Hepatocyte (in vitro differentiated cells): ENCODE data around the gene PCNA. TPM values are rescaled to one million over a fixed set of nuclear protein-coding genes. Genes with fewer than 3 reads are reported as not detected.

Experiments
- DNase-seq: peaks from one replicate; pipeline ENCODE4 v3.0.0-alpha.2; 2016; ENCODE audit warnings: low spot score
- H2AFZ ChIP-seq: fragments of 200-600 bp; sonication (generic); 2 replicates; pipeline ENCODE4 v1.6.0; 2016; ENCODE audit warnings: antibody characterized with exemption, mild to moderate bottlenecking
- H3K27ac ChIP-seq: fragments of 200-600 bp; sonication (generic); 2 replicates; pipeline ENCODE4 v1.5.1; 2016; ENCODE audit warnings: mild to moderate bottlenecking
- H3K27me3 ChIP-seq: fragments of 200-600 bp; sonication (generic); 2 replicates; pipeline ENCODE4 v1.6.1; 2016
- H3K36me3 ChIP-seq: fragments of 200-600 bp; sonication (generic); replicated peaks from 2 replicates; pipeline ENCODE4 v1.5.1; 2016; ENCODE audit warnings: low read depth; ENCODE audit not compliant: insufficient read depth
- H3K4me1 ChIP-seq: fragments of 200-600 bp; sonication (generic); 2 replicates; pipeline ENCODE4 v1.5.1; 2016; ENCODE audit warnings: mild to moderate bottlenecking, moderate library complexity; ENCODE audit not compliant: insufficient read depth
- H3K4me2 ChIP-seq: fragments of 200-600 bp; sonication (generic); 2 replicates; pipeline ENCODE4 v1.6.0; 2016
- H3K4me3 ChIP-seq: fragments of 200-600 bp; sonication (generic); 2 replicates; pipeline ENCODE4 v1.5.1; 2016; ENCODE audit warnings: mild to moderate bottlenecking
- H3K79me2 ChIP-seq: fragments of 200-600 bp; sonication (generic); 2 replicates; pipeline ENCODE4 v1.6.0; 2017; ENCODE audit warnings: mild to moderate bottlenecking
- H3K9me2 ChIP-seq: fragments of 200-600 bp; sonication (generic); replicated peaks from 2 replicates; pipeline ENCODE4 v1.6.0; 2017; ENCODE audit warnings: mild to moderate bottlenecking; ENCODE audit not compliant: insufficient read depth
- H3K9me3 ChIP-seq: fragments of 200-600 bp; sonication (generic); 2 replicates; pipeline ENCODE4 v1.5.1; 2016; ENCODE audit warnings: low read depth, mild to moderate bottlenecking
- H4K20me1 ChIP-seq: fragments of 200-600 bp; sonication (generic); 2 replicates; pipeline ENCODE4 v1.6.0; 2016; ENCODE audit warnings: mild to moderate bottlenecking; ENCODE audit not compliant: insufficient read depth, poor library complexity, severe bottlenecking
- CTCF ChIP-seq: fragments of 200-600 bp; sonication (generic); IDR thresholded peaks from 2 replicates; pipeline ENCODE4 v1.5.1; 2016; ENCODE audit warnings: antibody characterized with exemption, mild to moderate bottlenecking; ENCODE audit not compliant: poor library complexity
- EZH2 ChIP-seq: fragments of 200-600 bp; sonication (generic); IDR thresholded peaks from 2 replicates; pipeline ENCODE4 v1.6.1; 2016; ENCODE audit warnings: antibody characterized with exemption, mild to moderate bottlenecking, borderline replicate concordance
- EZH2phosphoT487 ChIP-seq: fragments of 200-600 bp; sonication (generic); IDR thresholded peaks from one replicate; pipeline ENCODE4 v1.6.1; 2018; ENCODE audit warnings: antibody characterized with exemption, mild to moderate bottlenecking, low read depth, moderate library complexity; ENCODE audit not compliant: unreplicated experiment, severe bottlenecking
- WGBS: methylation state at CpG from one replicate; pipeline ENCODE4 v1.1.6; 2016; ENCODE audit warnings: low lambda C conversion rate; ENCODE audit errors: missing lambda C conversion rate; 5-methylcytosine and 5-hydroxymethylcytosine counted together
- polyA plus RNA-seq: library from polyadenylated mRNA; unstranded; fragments of >200 nt; fragmentation: Nextera tagmentation; extraction: Ambion mirVana; gene quantifications from 2 replicates; pipeline ENCODE4 v1.2.1, GENCODE V29; 2016
- small RNA-seq: library from RNA; depleted of rRNA; stranded (forward); fragments of <200 nt; gene quantifications from one replicate; pipeline ENCODE3, GENCODE V24; 2014
- total RNA-seq: library from RNA; depleted of rRNA; stranded (reverse); fragments of >200 nt; gene quantifications from 2 replicates; pipeline ENCODE4 v1.2.3, GENCODE V29; 2014

The PCNA gene
- total and polyA plus RNA-seq, 2 experiments from 2014 or later: 38.0 to 85.6 TPM

DNA sequence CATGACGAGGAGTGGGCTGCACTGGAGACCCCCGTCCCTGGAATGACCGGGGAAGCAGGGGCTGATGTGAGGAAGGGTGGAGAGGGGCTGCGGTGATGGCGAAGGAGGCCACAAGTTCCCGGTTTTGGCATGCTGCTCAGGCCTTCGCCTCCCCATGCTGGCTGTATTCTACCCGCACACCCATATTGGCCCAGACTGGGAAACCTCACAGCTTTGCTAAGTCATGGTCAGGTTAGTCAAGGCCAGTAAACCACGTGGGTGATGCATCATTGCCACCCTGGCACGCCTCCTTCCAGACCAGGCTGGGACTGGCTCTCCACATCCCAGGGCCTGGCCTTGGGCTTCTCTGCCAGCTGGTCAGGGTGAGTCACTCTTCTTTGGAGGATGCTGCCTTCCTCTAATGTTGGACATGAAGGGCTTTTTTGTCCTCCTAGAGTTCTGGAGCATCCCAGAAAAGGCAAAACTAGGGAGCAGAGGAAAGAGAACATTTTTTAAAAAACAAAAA, 53.8 kb downstream of the PCNA start:
- Histone ChIP-seq H3K4me3 (no peak overlapping the region), H3K4me2 (no peak overlapping the region), H3K4me1 (no peaks in the 10 kb centered on the region), H2AFZ (no peak overlapping the region), H4K20me1 (no peaks in the 10 kb centered on the region), H3K27me3 (no peaks in the 10 kb centered on the region), H3K79me2 (no peaks in the 10 kb centered on the region), H3K27ac (no peak overlapping the region), H3K9me3 (no peaks in the 10 kb centered on the region), H3K36me3 (no peaks in the 10 kb centered on the region), H3K9me2 (no peaks in the 10 kb centered on the region)
- no peak for TF ChIP-seq EZH2phosphoT487
- TF ChIP-seq CTCF: no peak
- TF ChIP-seq EZH2: no peak
- WGBS: 94% methylated on average over 10 of the region's 10 CpGs
- DNase-seq: no peak

DNA sequence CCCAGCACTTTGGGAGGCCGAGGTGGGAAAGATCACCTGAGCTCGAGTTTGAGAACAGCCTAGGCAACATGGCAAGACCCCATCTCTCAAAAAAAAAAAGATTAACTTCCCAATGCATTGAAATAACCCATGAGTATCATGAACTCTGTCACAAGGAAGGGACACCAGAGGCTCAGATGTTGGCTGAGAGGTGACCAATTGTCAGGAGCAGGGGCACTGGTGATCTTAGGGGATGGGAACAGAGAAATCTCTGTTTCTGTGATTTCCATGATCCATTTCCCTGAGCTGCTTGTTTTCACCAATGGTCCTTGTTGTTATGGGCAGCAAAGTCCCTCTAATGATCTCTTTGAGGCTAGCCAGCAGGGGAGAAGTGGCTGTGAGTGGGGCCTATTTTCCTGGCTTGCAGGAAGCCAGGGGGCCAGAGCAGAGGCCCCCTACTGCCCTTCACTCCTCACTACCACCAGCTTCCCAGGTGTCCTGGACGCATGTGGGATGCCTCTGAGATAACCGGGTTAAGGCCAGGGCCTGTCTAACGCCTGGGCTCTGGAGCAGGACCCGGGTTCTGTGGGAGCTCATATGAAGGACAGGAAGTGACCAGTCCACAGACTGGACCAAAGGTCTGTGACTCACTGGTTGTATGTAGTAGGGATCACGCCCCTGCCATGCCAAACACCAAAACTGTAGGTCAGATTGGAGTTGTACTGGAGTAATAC, 54.4 kb downstream of the PCNA start:
- Histone ChIP-seq H3K9me3 (no peaks in the 10 kb centered on the region), H3K36me3 (no peaks in the 10 kb centered on the region), H4K20me1 (no peaks in the 10 kb centered on the region), H3K9me2 (no peaks in the 10 kb centered on the region), H3K4me3 (no peak overlapping the region), H3K27ac (no peak overlapping the region), H3K4me1 (no peaks in the 10 kb centered on the region), H3K27me3 (no peaks in the 10 kb centered on the region), H3K4me2 (no peak overlapping the region), H2AFZ (no peak overlapping the region), H3K79me2 (no peaks in the 10 kb centered on the region)
- no peak for TF ChIP-seq EZH2phosphoT487
- no peak for DNase-seq
- 86% methylated on average over 7 of the region's 7 CpGs for WGBS

Small RNA genes within 50 kb of the gene (small RNA-seq; reads per million reads assigned to genes)
- not detected for gene RF00019
- gene RF00568: not detected
- gene RNA5SP474: not detected

Other genes starting within 250 kb of the PCNA start
- gene SLC23A2, start 118.4 kb downstream of the PCNA start, total RNA-seq: 11.3 and 13.3 TPM in 2 replicates
- gene SLC23A2, start 118.4 kb downstream of the PCNA start, polyA plus RNA-seq: 8.2 and 9.0 TPM in 2 replicates
- gene TMEM230, start 6.9 kb downstream of the PCNA start, total RNA-seq: 116 and 117 TPM in 2 replicates
- 130 and 136 TPM in 2 replicates for gene TMEM230, start 6.9 kb downstream of the PCNA start, polyA plus RNA-seq
- gene CDS2, start 7.0 kb upstream of the PCNA start, total RNA-seq: 27.0 and 32.3 TPM in 2 replicates
- gene CDS2, start 7.0 kb upstream of the PCNA start, polyA plus RNA-seq: 36.6 and 48.9 TPM in 2 replicates
- not detected in 2 replicates for gene PROKR2, start 197.0 kb upstream of the PCNA start, total RNA-seq
- gene PROKR2, start 197.0 kb upstream of the PCNA start, polyA plus RNA-seq: not detected in 2 replicates